NAMALWA (cell line): Measurements from ENCODE around the gene RPS8.
"Not testable (repeated sequence)": the region's sequence is repeated elsewhere in the genome, so short reads cannot be mapped to it uniquely, and the experiment has no call there.

Experiments used
- DNase-seq: peaks from one replicate; pipeline ENCODE4 v3.0.0-alpha.2; 2015; ENCODE audit warnings: low spot score

Gene RPS8

GRCh38 chr1:44820328-44821239, 45.2 kb downstream of the RPS8 start:
- DNase-seq: no peak

- no peak for DNase-seq
Observed at GRCh38 chr1:44821240-44821715, 45.9 kb downstream of the RPS8 start.

- DNase-seq: no peak
Observed at GRCh38 chr1:44822131-44822701, 46.9 kb downstream of the RPS8 start.

- DNase-seq: no peak
Observed at GRCh38 chr1:44822981-44823451, 47.7 kb downstream of the RPS8 start.

GRCh38 chr1:44824392-44824791, 49.1 kb downstream of the RPS8 start:
- DNase-seq: not testable (repeated sequence)

- DNase-seq: no peak
Observed at GRCh38 chr1:44826375-44827196, 51.2 kb downstream of the RPS8 start.

GRCh38 chr1:44827197-44828002, 52.1 kb downstream of the RPS8 start:
- DNase-seq: no peak

GRCh38 chr1:44828003-44828651, 52.8 kb downstream of the RPS8 start:
- no peak for DNase-seq
